ENCODE results near the gene EIF4G2. TPM values are rescaled to one million over a fixed set of nuclear protein-coding genes. Genes with fewer than 3 reads are reported as not detected.

The EIF4G2 gene
- total and polyA plus RNA-seq, 2 experiments from 2014 or later = 358 to 788 TPM

DNA sequence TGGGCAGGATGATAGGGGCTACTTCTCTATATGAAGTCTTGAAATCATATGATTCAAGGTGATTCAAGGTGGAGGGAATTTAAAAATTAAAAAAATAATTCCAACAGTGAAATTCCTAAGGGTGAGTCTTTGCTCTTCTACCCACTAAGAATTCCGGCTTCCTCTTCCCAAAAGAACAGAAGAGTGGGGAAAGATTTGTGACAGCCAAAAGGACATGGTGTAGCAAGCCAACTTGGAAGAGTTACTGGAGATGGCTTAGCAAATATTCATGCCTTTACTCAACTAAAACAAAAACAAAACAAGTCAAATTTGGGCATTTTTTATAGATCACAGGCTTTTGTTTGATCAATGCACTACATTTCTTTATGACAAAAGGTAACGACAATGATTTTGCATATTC lies 36.9 kb upstream of the EIF4G2 start (continued):
- TF ChIP-seq, protein P1, sequence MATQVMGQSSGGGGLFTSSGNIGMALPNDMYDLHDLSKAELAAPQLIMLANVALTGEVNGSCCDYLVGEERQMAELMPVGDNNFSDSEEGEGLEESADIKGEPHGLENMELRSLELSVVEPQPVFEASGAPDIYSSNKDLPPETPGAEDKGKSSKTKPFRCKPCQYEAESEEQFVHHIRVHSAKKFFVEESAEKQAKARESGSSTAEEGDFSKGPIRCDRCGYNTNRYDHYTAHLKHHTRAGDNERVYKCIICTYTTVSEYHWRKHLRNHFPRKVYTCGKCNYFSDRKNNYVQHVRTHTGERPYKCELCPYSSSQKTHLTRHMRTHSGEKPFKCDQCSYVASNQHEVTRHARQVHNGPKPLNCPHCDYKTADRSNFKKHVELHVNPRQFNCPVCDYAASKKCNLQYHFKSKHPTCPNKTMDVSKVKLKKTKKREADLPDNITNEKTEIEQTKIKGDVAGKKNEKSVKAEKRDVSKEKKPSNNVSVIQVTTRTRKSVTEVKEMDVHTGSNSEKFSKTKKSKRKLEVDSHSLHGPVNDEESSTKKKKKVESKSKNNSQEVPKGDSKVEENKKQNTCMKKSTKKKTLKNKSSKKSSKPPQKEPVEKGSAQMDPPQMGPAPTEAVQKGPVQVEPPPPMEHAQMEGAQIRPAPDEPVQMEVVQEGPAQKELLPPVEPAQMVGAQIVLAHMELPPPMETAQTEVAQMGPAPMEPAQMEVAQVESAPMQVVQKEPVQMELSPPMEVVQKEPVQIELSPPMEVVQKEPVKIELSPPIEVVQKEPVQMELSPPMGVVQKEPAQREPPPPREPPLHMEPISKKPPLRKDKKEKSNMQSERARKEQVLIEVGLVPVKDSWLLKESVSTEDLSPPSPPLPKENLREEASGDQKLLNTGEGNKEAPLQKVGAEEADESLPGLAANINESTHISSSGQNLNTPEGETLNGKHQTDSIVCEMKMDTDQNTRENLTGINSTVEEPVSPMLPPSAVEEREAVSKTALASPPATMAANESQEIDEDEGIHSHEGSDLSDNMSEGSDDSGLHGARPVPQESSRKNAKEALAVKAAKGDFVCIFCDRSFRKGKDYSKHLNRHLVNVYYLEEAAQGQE (IDR thresholded peaks at IDR 0.05; ENCODE audit: unreplicated experiment) = no peak
- TF ChIP-seq, protein P2, sequence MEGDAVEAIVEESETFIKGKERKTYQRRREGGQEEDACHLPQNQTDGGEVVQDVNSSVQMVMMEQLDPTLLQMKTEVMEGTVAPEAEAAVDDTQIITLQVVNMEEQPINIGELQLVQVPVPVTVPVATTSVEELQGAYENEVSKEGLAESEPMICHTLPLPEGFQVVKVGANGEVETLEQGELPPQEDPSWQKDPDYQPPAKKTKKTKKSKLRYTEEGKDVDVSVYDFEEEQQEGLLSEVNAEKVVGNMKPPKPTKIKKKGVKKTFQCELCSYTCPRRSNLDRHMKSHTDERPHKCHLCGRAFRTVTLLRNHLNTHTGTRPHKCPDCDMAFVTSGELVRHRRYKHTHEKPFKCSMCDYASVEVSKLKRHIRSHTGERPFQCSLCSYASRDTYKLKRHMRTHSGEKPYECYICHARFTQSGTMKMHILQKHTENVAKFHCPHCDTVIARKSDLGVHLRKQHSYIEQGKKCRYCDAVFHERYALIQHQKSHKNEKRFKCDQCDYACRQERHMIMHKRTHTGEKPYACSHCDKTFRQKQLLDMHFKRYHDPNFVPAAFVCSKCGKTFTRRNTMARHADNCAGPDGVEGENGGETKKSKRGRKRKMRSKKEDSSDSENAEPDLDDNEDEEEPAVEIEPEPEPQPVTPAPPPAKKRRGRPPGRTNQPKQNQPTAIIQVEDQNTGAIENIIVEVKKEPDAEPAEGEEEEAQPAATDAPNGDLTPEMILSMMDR (conservative IDR thresholded peaks at IDR 0.05; ENCODE audit: low read depth in 2 of 2) = no peak
- no peak for TF ChIP-seq STAT1 (IDR thresholded peaks at IDR 0.05; ENCODE audit: unreplicated experiment)

DNA sequence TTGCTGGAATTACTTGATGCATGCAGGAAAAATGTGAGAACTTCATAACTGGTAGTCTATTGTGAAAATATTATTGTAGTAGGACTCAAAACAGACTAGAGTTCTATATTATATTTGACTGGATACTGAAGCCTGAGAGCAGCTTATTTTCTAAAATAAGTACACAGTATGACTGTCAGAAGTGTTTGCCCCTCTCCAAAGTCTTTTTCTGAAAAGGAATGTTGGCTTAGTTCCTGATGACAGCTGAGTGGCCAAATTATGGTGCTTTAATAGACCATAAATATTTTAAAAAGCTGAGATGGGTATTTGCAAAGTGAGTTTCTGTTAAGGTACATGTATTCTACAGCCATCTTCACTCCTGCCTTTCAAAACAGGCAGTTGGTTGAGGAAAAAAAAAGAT lies 36.1 kb upstream of the EIF4G2 start:
- H3K4me1 Mint-ChIP-seq = peaks cover 6% of the 10 kb centered on the region
- H3K4me3 Mint-ChIP-seq = no peak overlapping the region
- Histone ChIP-seq H3K36me3 (ENCODE audit: insufficient read depth) (no peaks in the 10 kb centered on the region), H3K27ac (ENCODE audit: low read depth) (no peak overlapping the region), H3K4me1 (ENCODE audit: insufficient read depth) (no peaks in the 10 kb centered on the region; the same call in 1 of the 2 replicates), H3F3A (replicated peaks; ENCODE audit: low read depth) (no peaks in the 10 kb centered on the region), H3K27me3 (ENCODE audit: insufficient read depth) (no peaks in the 10 kb centered on the region), H3K4me2 (no peak overlapping the region), H3K9me2 (ENCODE audit: insufficient read depth) (no peaks in the 10 kb centered on the region), H3K79me2 (replicated peaks; ENCODE audit: insufficient read depth) (no peaks in the 10 kb centered on the region), H3K4me3 (no peak overlapping the region), H4K20me1 (replicated peaks; ENCODE audit: insufficient read depth) (0 out of 2 replicates have a peak, but pooled peaks cover 2% of the 10 kb centered on the region), H2AFZ (no peak overlapping the region)
- H3K27ac Mint-ChIP-seq = no peak overlapping the region
- DNase-seq (ENCODE audit: low spot score) = no peak
- ATAC-seq = no peak
- H3K27me3 Mint-ChIP-seq (ENCODE audit: insufficient read depth, low read depth, poor library complexity) = peaks cover 2% of the 10 kb centered on the region
- H3K36me3 Mint-ChIP-seq (ENCODE audit: low read depth) = no peaks in the 10 kb centered on the region
- TF ChIP-seq ZNF331 (CRISPR knock-in tag; IDR thresholded peaks at IDR 0.05; ENCODE audit: low read depth) (no peak), EZH2 (IDR thresholded peaks at IDR 0.05; ENCODE audit: low read depth, unreplicated experiment) (no peak), NANOG (IDR thresholded peaks at IDR 0.05; ENCODE audit: borderline replicate concordance) (no peak)
- no peaks in the 10 kb centered on the region for H3K9me3 Mint-ChIP-seq

DNA sequence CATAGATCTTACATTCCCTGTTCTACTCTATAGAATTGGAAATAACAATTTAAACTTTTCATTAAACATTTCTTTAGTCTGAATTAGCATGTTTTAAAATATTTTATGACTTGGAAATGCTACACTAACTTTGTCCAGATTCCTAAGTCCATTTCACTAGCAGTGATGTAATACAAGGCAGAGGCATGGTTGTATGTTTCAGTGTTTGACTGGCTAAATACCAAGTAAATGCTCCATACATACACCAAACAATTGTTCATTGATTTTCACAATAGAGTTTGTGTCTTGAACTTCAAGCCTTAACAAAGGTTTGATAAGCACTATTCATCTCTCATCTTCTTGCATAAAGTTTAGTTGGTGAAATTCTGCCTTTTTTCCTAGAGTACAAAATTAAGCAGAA lies 35.6 kb upstream of the EIF4G2 start:
- Histone ChIP-seq H3F3A (replicated peaks; ENCODE audit: low read depth) (no peaks in the 10 kb centered on the region), H3K36me3 (ENCODE audit: insufficient read depth) (no peaks in the 10 kb centered on the region), H3K4me1 (ENCODE audit: insufficient read depth) (no peaks in the 10 kb centered on the region; the same call in 1 of the 2 replicates), H3K9me2 (ENCODE audit: insufficient read depth) (no peaks in the 10 kb centered on the region), H3K27ac (ENCODE audit: low read depth) (no peak overlapping the region), H4K20me1 (replicated peaks; ENCODE audit: insufficient read depth) (no peaks in the 10 kb centered on the region), H3K4me3 (no peak overlapping the region), H3K79me2 (replicated peaks; ENCODE audit: insufficient read depth) (no peaks in the 10 kb centered on the region), H2AFZ (no peak overlapping the region), H3K27me3 (ENCODE audit: insufficient read depth) (no peaks in the 10 kb centered on the region), H3K4me2 (no peak overlapping the region)
- DNase-seq (ENCODE audit: low spot score) (no peak), ATAC-seq (no peak)
- Mint-ChIP-seq H3K27me3 (ENCODE audit: insufficient read depth, low read depth, poor library complexity) (peaks cover 2% of the 10 kb centered on the region), H3K4me1 (peaks cover 6% of the 10 kb centered on the region), H3K9me3 (no peaks in the 10 kb centered on the region), H3K4me3 (no peak overlapping the region), H3K27ac (no peak overlapping the region), H3K36me3 (ENCODE audit: low read depth) (no peaks in the 10 kb centered on the region)
- TF ChIP-seq STAT1 (IDR thresholded peaks at IDR 0.05; ENCODE audit: unreplicated experiment) = no peak

Data from GM23338 (cell line).